Esophagus squamous epithelium (tissue), 5 donors: ENCODE measurements around the gene ADGRG1. TPM values are rescaled to one million over a fixed set of nuclear protein-coding genes. Genes with fewer than 3 reads are reported as not detected.

Experiments
- DNase-seq: peaks from one replicate; lab custom pipeline; 2025; lab: John Stamatoyannopoulos, UW
- H3K27ac ChIP-seq, 4 donors: fragments of 200-600 bp; sonication (generic); one replicate each; pipeline ENCODE4 v1.5.1; 2016 to 2019; ENCODE audit warnings: mild to moderate bottlenecking in 1 of 4
- H3K27me3 ChIP-seq, 4 donors: fragments of 200-600 bp; sonication (generic); 1 replicate in 3 of 4; 2 replicates in 1 of 4; pipeline versions ENCODE4 v1.5.1 to v1.6.0; 2017 to 2021; ENCODE audit warnings: antibody characterized with exemption in 1 of 4
- H3K36me3 ChIP-seq, 3 donors: fragments of 200-600 bp; sonication (generic); one replicate each; pipeline ENCODE4 v1.5.1; 2016 to 2019
- H3K4me1 ChIP-seq, 3 donors: fragments of 200-600 bp; sonication (generic); one replicate each; pipeline ENCODE4 v1.5.1; 2017 to 2019
- H3K4me3 ChIP-seq, 4 donors: fragments of 200-600 bp; sonication (generic); 1 replicate in 3 of 4; 2 replicates in 1 of 4; pipeline ENCODE4 v1.5.1; 2016 to 2019; ENCODE audit warnings: mild to moderate bottlenecking in 2 of 4, moderate library complexity in 1 of 4
- H3K9me3 ChIP-seq, 3 donors: fragments of 200-600 bp; sonication (generic); one replicate each; pipeline ENCODE4 v1.5.1; 2016 to 2019
- POLR2A ChIP-seq, 4 donors: fragments of 450-650 bp; IDR thresholded peaks; one replicate each; pipeline ENCODE4 v1.6.1; 2017; ENCODE audit warnings: antibody characterized with exemption in 4 of 4, mild to moderate bottlenecking in 4 of 4, moderate library complexity in 3 of 4
- WGBS, 2 donors: methylation state at CpG; one replicate each; pipeline ENCODE4 v1.1.5; 2018; 5-methylcytosine and 5-hydroxymethylcytosine counted together
- intact Hi-C: fragments of 100-400 bp; cut with DNase I; formaldehyde crosslinking; loops from one replicate; pipeline ENCODE4 v1.15.0; 2022
- total RNA-seq, 4 donors: library from RNA; depleted of rRNA; stranded (reverse); fragments of >200 nt; gene quantifications; one replicate each; pipeline ENCODE4 v1.1.0, GENCODE V29; 2016
- TF ChIP-seq, protein P1 (sequence below), 6 experiments: fragments of 450-650 bp in 4 of 6; fragments of 200-600 bp in 2 of 6; sonication (generic) in 2 of 6; IDR thresholded peaks; one replicate each; pipeline ENCODE4 v1.5.1; 2016 to 2019; ENCODE audit warnings: antibody characterized with exemption in 6 of 6, mild to moderate bottlenecking in 4 of 6, moderate library complexity in 4 of 6
- donor health status: DM: yes; HTN: yes; CAD: no.

The ADGRG1 gene
- total RNA-seq, 4 donors from 2014 or later = 37.0 to 65.5 (median 42.1) TPM

DNA sequence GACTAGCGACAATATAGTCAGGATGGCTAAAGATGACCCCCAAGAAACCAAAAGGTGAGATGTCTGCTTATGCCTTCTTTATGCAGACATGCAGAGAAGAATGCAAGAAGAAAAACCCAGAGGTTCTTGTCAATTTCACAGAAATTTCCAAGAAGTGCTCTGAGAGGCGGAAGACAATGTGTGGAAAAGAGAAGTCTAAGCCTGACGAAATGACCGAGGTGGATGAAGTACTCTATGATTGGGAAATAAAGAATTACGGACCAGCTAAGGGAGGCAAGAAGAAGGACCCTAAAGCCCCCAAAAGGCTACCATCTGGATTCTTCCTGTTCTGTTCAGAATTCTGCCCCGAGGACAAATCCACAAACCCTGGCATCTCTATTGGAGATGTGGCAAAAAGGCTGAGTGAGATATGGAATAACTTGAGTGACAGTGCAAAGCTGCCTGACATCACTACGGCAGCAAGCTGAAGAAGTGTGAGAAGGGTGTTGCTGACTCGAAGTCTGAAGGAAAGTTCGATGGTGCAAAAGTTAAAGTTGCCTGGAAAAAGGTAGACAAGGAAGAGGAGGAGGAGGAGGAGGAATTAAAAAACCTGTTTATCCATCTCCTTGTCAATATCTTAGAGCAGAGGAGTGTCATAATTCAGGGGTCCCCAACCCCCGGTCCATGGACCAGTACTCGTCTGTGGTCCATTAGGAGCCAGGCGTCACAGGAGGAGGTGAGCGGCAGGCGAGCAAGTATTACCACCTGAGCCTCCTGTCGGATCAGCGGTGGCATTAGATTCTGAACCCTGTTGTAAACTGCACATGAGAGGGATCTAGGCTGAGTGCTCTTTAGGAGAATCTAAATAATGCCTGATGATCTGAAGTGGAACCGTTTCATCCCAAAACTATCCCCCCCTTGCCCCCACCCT, 25.1 kb upstream of the ADGRG1 start:
- DNase-seq = no peak
- WGBS, 2 donors = 75% methylated on average over 17 of the region's 17 CpGs
- Histone ChIP-seq H3K9me3 (no peaks in the 10 kb centered on the region), H3K27me3 (peaks cover 0 to 17% (median 0%) of the 10 kb centered on the region in 4 donors), H3K4me1 (peaks cover 0 to 10% (median 3%) of the 10 kb centered on the region in 3 donors), H3K27ac (no peak overlapping the region), H3K36me3 (no peaks in the 10 kb centered on the region), H3K4me3 (no peak overlapping the region)
- intact Hi-C loops = loop anchor here (5.0 kb wide), 1 partner anchor 44 kb away; no protein-coding TSS in a partner anchor
- TF ChIP-seq, protein P1, sequence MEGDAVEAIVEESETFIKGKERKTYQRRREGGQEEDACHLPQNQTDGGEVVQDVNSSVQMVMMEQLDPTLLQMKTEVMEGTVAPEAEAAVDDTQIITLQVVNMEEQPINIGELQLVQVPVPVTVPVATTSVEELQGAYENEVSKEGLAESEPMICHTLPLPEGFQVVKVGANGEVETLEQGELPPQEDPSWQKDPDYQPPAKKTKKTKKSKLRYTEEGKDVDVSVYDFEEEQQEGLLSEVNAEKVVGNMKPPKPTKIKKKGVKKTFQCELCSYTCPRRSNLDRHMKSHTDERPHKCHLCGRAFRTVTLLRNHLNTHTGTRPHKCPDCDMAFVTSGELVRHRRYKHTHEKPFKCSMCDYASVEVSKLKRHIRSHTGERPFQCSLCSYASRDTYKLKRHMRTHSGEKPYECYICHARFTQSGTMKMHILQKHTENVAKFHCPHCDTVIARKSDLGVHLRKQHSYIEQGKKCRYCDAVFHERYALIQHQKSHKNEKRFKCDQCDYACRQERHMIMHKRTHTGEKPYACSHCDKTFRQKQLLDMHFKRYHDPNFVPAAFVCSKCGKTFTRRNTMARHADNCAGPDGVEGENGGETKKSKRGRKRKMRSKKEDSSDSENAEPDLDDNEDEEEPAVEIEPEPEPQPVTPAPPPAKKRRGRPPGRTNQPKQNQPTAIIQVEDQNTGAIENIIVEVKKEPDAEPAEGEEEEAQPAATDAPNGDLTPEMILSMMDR (IDR thresholded peaks at IDR 0.05) = no peak
- no peak for TF ChIP-seq POLR2A (IDR thresholded peaks at IDR 0.05)

DNA sequence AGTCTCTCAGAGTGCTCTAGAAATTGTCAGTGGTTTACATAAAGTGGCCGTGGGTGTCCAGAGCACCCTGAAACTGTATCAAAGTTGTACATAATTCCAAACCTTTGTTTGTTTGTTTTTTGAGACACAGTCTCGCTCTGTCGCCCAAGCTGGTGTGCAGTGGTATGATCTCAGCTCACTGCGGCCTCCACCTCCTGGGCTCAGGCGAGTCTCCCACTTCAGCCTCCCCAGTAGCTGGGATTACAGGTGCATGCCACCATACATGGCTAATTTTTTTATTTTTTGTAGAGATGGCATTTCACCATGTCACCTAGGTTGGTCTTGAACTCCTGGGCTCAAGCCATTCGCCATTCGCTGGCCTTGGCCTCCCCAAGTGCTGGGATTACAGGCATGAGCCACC, 24.3 kb upstream of the ADGRG1 start:
- H3K9me3 ChIP-seq = no peaks in the 10 kb centered on the region
- peaks cover under 1 to 14% (median 3%) of the 10 kb centered on the region in 3 donors for H3K4me1 ChIP-seq
- 97 to 100% methylated on average over 4 to 7 of the region's 7 CpGs for WGBS, 2 donors
- H3K36me3 ChIP-seq = no peaks in the 10 kb centered on the region
- no peak for DNase-seq
- no peak overlapping the region for H3K27ac ChIP-seq
- H3K27me3 ChIP-seq = peaks cover 0 to 17% (median 0%) of the 10 kb centered on the region in 4 donors
- TF ChIP-seq, protein P1 (IDR thresholded peaks at IDR 0.05) = no peak
- no peak for TF ChIP-seq POLR2A (IDR thresholded peaks at IDR 0.05)
- H3K4me3 ChIP-seq = no peak overlapping the region
- intact Hi-C loops = loop anchor here (5.0 kb wide), 1 partner anchor 43 kb away; no protein-coding TSS in a partner anchor

- intact Hi-C loops = no loop called here
- H3K27ac ChIP-seq = no peak overlapping the region
- no peak for DNase-seq
- WGBS, 2 donors = 67 to 70% methylated on average over 4 of the region's 4 CpGs
- TF ChIP-seq, protein P1 (IDR thresholded peaks at IDR 0.05) = no peak
- no peak for TF ChIP-seq POLR2A (IDR thresholded peaks at IDR 0.05)
- peaks cover 0 to 2% (median 0%) of the 10 kb centered on the region in 4 donors for H3K27me3 ChIP-seq
- H3K9me3 ChIP-seq = no peaks in the 10 kb centered on the region
- H3K4me1 ChIP-seq = peaks cover 0 to 13% (median 10%) of the 10 kb centered on the region in 3 donors
- H3K36me3 ChIP-seq = no peaks in the 10 kb centered on the region
- H3K4me3 ChIP-seq = no peak overlapping the region
Observed at GRCh38 chr16:57606147-57606846, 22.1 kb upstream of the ADGRG1 start.

- H3K4me1 ChIP-seq = peaks cover 0 to 13% (median 10%) of the 10 kb centered on the region in 3 donors
- intact Hi-C loops = no loop called here
- DNase-seq = no peak
- no peaks in the 10 kb centered on the region for H3K27me3 ChIP-seq
- 60 to 92% methylated on average over 1 to 2 of the region's 11 CpGs for WGBS, 2 donors
- no peak overlapping the region for H3K27ac ChIP-seq
- H3K4me3 ChIP-seq = no peak overlapping the region
- no peaks in the 10 kb centered on the region for H3K9me3 ChIP-seq
- no peak for TF ChIP-seq POLR2A (IDR thresholded peaks at IDR 0.05)
- TF ChIP-seq, protein P1 (IDR thresholded peaks at IDR 0.05) = no peak
- no peaks in the 10 kb centered on the region for H3K36me3 ChIP-seq
Observed at GRCh38 chr16:57606847-57607501, 21.5 kb upstream of the ADGRG1 start.
